CD14-positive monocyte (primary cell): ENCODE data around the gene BFAR. TPM values are rescaled to one million over a fixed set of nuclear protein-coding genes. Genes with fewer than 3 reads are reported as not detected.
"Not testable (repeated sequence)": the region's sequence is repeated elsewhere in the genome, so short reads cannot be mapped to it uniquely, and the experiment has no call there.

ENCODE experiments used
- DNase-seq, 3 donors: peaks; one replicate each; pipeline ENCODE4 v3.0.0-alpha.2; 2011 to 2022
- H2AFZ ChIP-seq: 2 replicates; pipeline ENCODE4 v1.6.0; 2012; ENCODE audit warnings: mild to moderate bottlenecking, low read depth, low read length, inconsistent platforms; ENCODE audit not compliant: insufficient read depth, poor library complexity, severe bottlenecking
- H3K27ac ChIP-seq, 2 donors: 1 replicate in 1 of 2; 2 replicates in 1 of 2; pipeline ENCODE4 v1.5.1; 2012 to 2013; ENCODE audit warnings: low read length in 2 of 2, control low read depth in 1 of 2, inconsistent platforms in 1 of 2, low read depth in 1 of 2, mild to moderate bottlenecking in 1 of 2
- H3K27me3 ChIP-seq, 2 donors: one replicate each; pipeline versions ENCODE4 v1.6.0 to v1.6.1; 2011 to 2013; ENCODE audit warnings: low read length in 2 of 2; ENCODE audit not compliant: control insufficient read depth in 2 of 2, insufficient read depth in 2 of 2
- H3K36me3 ChIP-seq, 2 donors: replicated peaks in 1 of 2; 1 replicate in 1 of 2; 2 replicates in 1 of 2; pipeline versions ENCODE4 v1.5.1 to v1.6.1; 2012 to 2013; ENCODE audit warnings: low read length in 2 of 2, control low read depth in 1 of 2, inconsistent platforms in 1 of 2, mild to moderate bottlenecking in 1 of 2; ENCODE audit not compliant: insufficient read depth in 2 of 2, control insufficient read depth in 1 of 2
- H3K4me1 ChIP-seq, 2 donors: 1 replicate in 1 of 2; 2 replicates in 1 of 2; pipeline versions ENCODE4 v1.5.1 to v1.6.1; 2012 to 2013; ENCODE audit warnings: low read length in 2 of 2, control low read depth in 1 of 2, inconsistent platforms in 1 of 2, mild to moderate bottlenecking in 1 of 2, moderate library complexity in 1 of 2; ENCODE audit not compliant: insufficient read depth in 2 of 2, control insufficient read depth in 1 of 2
- H3K4me2 ChIP-seq: replicated peaks from 2 replicates; pipeline ENCODE3; 2012; ENCODE audit warnings: low read length, moderate library complexity, mild to moderate bottlenecking; ENCODE audit not compliant: poor library complexity, severe bottlenecking; ENCODE audit errors: extremely low read depth
- H3K4me3 ChIP-seq, 3 experiments: fragments of 200-600 bp in 1 of 3; sonication (generic) in 1 of 3; replicated peaks in 1 of 3; 1 replicate in 2 of 3; 2 replicates in 1 of 3; pipeline ENCODE4 v1.5.1; 2011 to 2013; ENCODE audit warnings: low read length in 3 of 3, mild to moderate bottlenecking in 3 of 3, control low read depth in 2 of 3, low read depth in 2 of 3, inconsistent platforms in 1 of 3, moderate library complexity in 1 of 3
- H3K79me2 ChIP-seq: 2 replicates; pipeline ENCODE4 v1.6.0; 2012; ENCODE audit warnings: mild to moderate bottlenecking, control low read depth, inconsistent platforms, low read length, moderate library complexity; ENCODE audit not compliant: insufficient read depth
- H3K9ac ChIP-seq: 2 replicates; pipeline ENCODE4 v1.6.0; 2017; ENCODE audit warnings: low read length, mild to moderate bottlenecking; ENCODE audit not compliant: insufficient read depth, poor library complexity, severe bottlenecking
- H3K9me3 ChIP-seq, 2 donors: replicated peaks in 1 of 2; 1 replicate in 1 of 2; 2 replicates in 1 of 2; pipeline versions ENCODE4 v1.5.1 to v1.6.1; 2012 to 2013; ENCODE audit warnings: low read length in 2 of 2, control low read depth in 1 of 2; ENCODE audit not compliant: control insufficient read depth in 1 of 2, insufficient read depth in 1 of 2
- H4K20me1 ChIP-seq: 2 replicates; pipeline ENCODE4 v1.6.0; 2012; ENCODE audit warnings: mild to moderate bottlenecking, low read length, control low read depth, moderate library complexity; ENCODE audit not compliant: insufficient read depth
- H3K27ac Mint-ChIP-seq, 7 donors: one replicate each; pipeline ENCODE4 v1.8.0; 2020; ENCODE audit warnings: mild to moderate bottlenecking in 7 of 7, mixed read lengths in 7 of 7, moderate library complexity in 6 of 7, inconsistent platforms in 2 of 7
- H3K27me3 Mint-ChIP-seq, 3 donors: one replicate each; pipeline ENCODE4 v1.8.0; 2021 to 2022; ENCODE audit warnings: low read depth in 3 of 3, mild to moderate bottlenecking in 3 of 3, mixed read lengths in 3 of 3, moderate library complexity in 3 of 3, inconsistent platforms in 1 of 3
- H3K36me3 Mint-ChIP-seq, 2 donors: one replicate each; pipeline ENCODE4 v1.8.0; 2020; ENCODE audit warnings: mixed read lengths in 2 of 2, inconsistent platforms in 1 of 2, mild to moderate bottlenecking in 1 of 2
- H3K4me1 Mint-ChIP-seq: one replicate; pipeline ENCODE4 v1.8.0; 2020; ENCODE audit warnings: mild to moderate bottlenecking, mixed read lengths
- H3K4me3 Mint-ChIP-seq, 2 donors: one replicate each; pipeline ENCODE4 v1.8.0; 2020; ENCODE audit warnings: mild to moderate bottlenecking in 2 of 2, mixed read lengths in 2 of 2, moderate library complexity in 1 of 2
- H3K9me3 Mint-ChIP-seq, 7 donors: one replicate each; pipeline ENCODE4 v1.8.0; 2020 to 2022; ENCODE audit warnings: mixed read lengths in 7 of 7, mild to moderate bottlenecking in 6 of 7, moderate library complexity in 6 of 7, inconsistent platforms in 2 of 7
- WGBS: methylation state at CpG from one replicate; pipeline ENCODE4 v1.1.5; 2013; ENCODE audit warnings: missing lambda C conversion rate; ENCODE audit not compliant: insufficient coverage; 5-methylcytosine and 5-hydroxymethylcytosine counted together
- intact Hi-C, 2 donors: fragments of 100-400 bp; cut with micrococcal nuclease; formaldehyde crosslinking; loops; one replicate each; pipeline versions ENCODE4 v1.15.0 to v1.15.1; 2023
- polyA plus RNA-seq, 3 donors: library from polyadenylated mRNA; depleted of rRNA in 1 of 3; unstranded in 2 of 3; stranded (reverse) in 1 of 3; fragments of 300-500 nt in 2 of 3; fragments of >200 nt in 1 of 3; fragmentation: Illumina TruSeq in 2 of 3; gene quantifications; 1 replicate in 2 of 3; 2 replicates in 1 of 3; pipeline ENCODE4 v1.2.3, GENCODE V29; 2012 to 2021
- TF ChIP-seq, protein P1 (sequence below): fragments of 200-600 bp; IDR thresholded peaks from one replicate; pipeline ENCODE4 v1.8.0; 2022; ENCODE audit warnings: antibody characterized with exemption, mild to moderate bottlenecking

BFAR gene
- polyA plus RNA-seq, 3 donors = 27.5 to 36.0 (median 28.6) TPM

DNA sequence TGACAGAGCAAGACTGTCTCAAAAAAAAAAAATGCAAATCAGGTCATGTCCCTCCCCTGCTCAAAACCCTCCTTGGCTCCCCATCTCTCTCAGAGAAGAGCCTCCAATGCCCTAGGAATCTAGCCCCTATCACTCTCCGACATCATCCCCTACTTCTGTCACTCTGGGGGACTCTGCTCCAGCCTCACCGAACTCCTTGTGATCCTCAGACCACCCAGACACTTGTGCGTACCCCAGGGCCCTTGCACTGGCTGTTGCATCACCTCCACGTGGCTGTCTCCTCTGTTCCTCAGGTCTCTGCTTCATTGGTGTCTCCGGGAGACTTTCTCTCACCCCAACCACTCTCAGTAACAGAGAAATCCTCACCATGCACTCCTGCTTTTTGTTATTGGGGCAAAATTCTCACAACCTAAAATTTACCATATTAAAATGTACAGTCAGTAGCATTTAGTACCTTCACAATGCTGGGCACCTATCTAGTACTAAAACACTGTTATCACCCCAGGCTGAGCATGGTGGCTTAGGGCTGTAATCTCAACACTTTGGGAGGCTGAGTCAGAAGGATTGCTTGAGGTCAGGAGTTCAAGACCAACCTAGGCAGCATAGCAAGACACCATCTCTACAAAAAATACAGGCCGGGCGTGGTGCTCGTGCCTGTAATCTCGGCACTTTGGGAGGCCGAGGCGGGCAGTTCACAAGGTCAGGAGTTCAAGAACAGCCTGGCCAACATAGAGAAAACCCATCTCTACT lies 46.2 kb downstream of the BFAR start:
- Histone ChIP-seq H3K9ac (no peak overlapping the region), H3K27me3 (no peaks in the 10 kb centered on the region), H4K20me1 (no peaks in the 10 kb centered on the region), H3K36me3 (no peaks in the 10 kb centered on the region), H3K9me3 (no peaks in the 10 kb centered on the region), H3K4me1 (no peaks in the 10 kb centered on the region), H3K4me3 (no peak overlapping the region), H3K4me2 (no peak overlapping the region), H3K79me2 (no peaks in the 10 kb centered on the region), H2AFZ (no peak overlapping the region), H3K27ac (no peak overlapping the region)
- intact Hi-C loops = no loop called here
- H3K9me3 Mint-ChIP-seq = peaks cover 0 to 5% (median 0%) of the 10 kb centered on the region in 7 donors
- H3K36me3 Mint-ChIP-seq = no peaks in the 10 kb centered on the region
- TF ChIP-seq, protein P1, sequence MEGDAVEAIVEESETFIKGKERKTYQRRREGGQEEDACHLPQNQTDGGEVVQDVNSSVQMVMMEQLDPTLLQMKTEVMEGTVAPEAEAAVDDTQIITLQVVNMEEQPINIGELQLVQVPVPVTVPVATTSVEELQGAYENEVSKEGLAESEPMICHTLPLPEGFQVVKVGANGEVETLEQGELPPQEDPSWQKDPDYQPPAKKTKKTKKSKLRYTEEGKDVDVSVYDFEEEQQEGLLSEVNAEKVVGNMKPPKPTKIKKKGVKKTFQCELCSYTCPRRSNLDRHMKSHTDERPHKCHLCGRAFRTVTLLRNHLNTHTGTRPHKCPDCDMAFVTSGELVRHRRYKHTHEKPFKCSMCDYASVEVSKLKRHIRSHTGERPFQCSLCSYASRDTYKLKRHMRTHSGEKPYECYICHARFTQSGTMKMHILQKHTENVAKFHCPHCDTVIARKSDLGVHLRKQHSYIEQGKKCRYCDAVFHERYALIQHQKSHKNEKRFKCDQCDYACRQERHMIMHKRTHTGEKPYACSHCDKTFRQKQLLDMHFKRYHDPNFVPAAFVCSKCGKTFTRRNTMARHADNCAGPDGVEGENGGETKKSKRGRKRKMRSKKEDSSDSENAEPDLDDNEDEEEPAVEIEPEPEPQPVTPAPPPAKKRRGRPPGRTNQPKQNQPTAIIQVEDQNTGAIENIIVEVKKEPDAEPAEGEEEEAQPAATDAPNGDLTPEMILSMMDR = no peak
- peak overlapping the region in 1 of 7 donors; percentile 13 for H3K27ac Mint-ChIP-seq
- DNase-seq = no peak
- WGBS = 84% methylated on average over 11 of the region's 11 CpGs
- no peaks in the 10 kb centered on the region for H3K4me1 Mint-ChIP-seq
- peaks cover 2 to 4% (median 3%) of the 10 kb centered on the region in 3 donors for H3K27me3 Mint-ChIP-seq
- H3K4me3 Mint-ChIP-seq = no peak overlapping the region

DNA sequence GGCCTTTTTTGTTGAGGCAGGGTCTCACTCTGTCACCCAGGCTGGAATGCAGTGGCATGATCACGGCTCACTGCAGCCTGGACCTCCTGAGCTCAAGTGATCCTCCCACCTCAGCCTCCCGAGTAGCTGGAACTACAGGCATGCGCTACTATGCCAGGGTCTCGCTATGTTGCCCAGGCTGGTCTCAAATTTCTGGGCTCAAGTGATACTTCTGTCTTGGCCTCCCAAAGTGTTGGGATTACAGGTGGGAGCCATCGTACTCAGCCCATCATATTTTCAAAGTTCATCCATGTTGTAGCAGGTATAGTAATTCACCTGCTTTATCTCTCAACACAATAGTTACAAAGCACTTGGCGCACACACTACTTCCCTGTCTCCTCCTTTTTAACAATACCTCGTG lies 47.6 kb downstream of the BFAR start:
- DNase-seq, H3K4me1 Mint-ChIP-seq, H3K9me3 ChIP-seq, H3K27ac ChIP-seq, H3K9ac ChIP-seq, H3K79me2 ChIP-seq, H2AFZ ChIP-seq, intact Hi-C loops, H3K36me3 Mint-ChIP-seq, H3K4me3 Mint-ChIP-seq, H3K27ac Mint-ChIP-seq, H3K4me1 ChIP-seq, H3K4me2 ChIP-seq, H3K36me3 ChIP-seq, H3K27me3 ChIP-seq, H3K4me3 ChIP-seq, H3K9me3 Mint-ChIP-seq, H4K20me1 ChIP-seq, H3K27me3 Mint-ChIP-seq: not testable (repeated sequence)
- 100% methylated on average over 1 of the region's 7 CpGs for WGBS
